Body of pancreas (tissue), 4 donors: ENCODE measurements around the gene SLX4IP.

ENCODE experiments used
- CTCF ChIP-seq, 7 experiments: fragments of 450-650 bp in 4 of 7; fragments of 200-600 bp in 3 of 7; sonication (generic) in 3 of 7; IDR thresholded peaks; one replicate each; pipeline ENCODE4 v1.5.1; 2016 to 2019; ENCODE audit warnings: antibody characterized with exemption in 7 of 7
- POLR2A ChIP-seq, 3 donors: fragments of 450-650 bp; IDR thresholded peaks; one replicate each; pipeline ENCODE4 v1.6.1; 2016; ENCODE audit warnings: antibody characterized with exemption in 3 of 3, mild to moderate bottlenecking in 2 of 3

DNA sequence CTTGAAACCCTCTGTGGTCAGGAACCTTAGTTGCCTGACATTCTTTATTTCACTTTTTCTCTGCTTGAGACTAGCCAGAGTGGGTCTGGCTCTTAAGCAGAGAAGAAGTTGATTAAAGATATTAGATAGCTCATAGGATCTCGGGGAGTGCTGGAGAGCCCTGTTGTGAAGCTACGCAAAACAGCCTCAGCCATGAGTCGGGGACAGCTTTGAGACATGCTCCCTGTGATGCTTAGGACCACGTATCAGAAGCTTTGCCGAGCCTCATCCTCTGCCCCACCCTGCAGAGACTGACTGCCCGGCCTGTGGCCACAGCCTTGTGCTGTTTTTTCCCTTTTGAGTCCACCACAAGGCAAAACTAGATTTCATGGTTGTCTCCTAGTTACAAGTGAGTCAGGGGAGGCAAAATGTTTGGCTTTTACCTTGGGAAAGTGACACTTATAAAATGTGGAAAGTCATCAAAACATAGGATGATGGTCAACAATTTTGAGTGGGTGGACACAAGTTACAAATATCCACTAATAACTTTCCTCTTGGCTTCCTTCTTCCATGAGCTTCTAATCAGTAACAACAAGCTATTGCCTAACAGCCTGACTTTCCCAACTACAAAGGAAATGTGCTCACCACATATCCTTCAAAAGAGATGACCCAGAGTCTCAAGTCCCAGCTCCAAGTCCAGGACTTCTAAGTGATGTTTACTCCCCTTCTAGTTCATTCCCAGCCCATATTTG, 130.3 kb downstream of the SLX4IP start:
- TF ChIP-seq CTCF (IDR thresholded peaks at IDR 0.05) (no peak), POLR2A (IDR thresholded peaks at IDR 0.05) (no peak)
